ENCODE measurements around the gene CINP.
"Not testable (repeated sequence)": the region's sequence is repeated elsewhere in the genome, so short reads cannot be mapped to it uniquely, and the experiment has no call there.

Gene CINP

GRCh38 chr14:102352213-102352612 lies 10.5 kb downstream of the CINP start:
- DNase-seq: no peak

DNA sequence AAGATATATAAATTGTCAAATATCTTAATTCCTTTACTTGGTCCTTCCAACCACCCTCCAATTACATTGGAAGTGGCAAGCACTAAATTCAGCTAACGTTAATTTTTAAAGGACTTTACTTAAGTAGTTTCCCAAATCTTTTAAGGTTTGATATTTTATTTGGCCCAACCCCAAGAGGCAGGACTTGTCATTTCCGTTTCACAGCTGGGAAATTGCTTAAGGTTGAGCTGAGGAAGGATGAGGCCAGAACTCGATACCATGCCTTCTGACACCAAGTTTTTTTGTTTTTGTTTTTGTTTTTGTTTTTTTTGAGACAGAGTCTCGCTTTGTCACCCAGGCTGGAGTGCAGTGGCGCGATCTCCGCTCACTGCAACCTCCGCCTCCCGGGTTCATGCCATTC lies 11.1 kb downstream of the CINP start:
- DNase-seq: not testable (repeated sequence)

- no peak for DNase-seq
Observed at GRCh38 chr14:102351023-102351422, 11.7 kb downstream of the CINP start.

GRCh38 chr14:102348376-102348775 lies 14.3 kb downstream of the CINP start:
- no peak for DNase-seq

DNA sequence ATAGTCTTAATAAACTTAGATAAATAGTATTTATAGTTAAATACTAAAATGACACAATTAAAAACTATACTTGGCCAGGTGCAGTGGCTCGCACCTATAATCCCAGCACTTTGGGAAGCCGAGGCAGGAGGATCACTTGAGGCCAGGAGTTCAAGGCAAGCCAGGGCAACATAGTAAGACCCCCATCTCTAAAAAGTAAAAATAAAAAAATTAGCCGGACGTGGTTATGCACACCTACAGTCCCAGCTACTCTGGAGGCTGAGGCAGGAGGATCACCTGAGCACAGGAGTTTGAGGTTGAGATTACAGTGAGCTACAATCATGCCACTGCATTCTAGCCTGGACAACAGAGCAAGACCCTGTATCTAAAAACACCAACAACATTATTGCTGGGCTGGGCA lies 16.0 kb downstream of the CINP start:
- no peak for DNase-seq

DNA sequence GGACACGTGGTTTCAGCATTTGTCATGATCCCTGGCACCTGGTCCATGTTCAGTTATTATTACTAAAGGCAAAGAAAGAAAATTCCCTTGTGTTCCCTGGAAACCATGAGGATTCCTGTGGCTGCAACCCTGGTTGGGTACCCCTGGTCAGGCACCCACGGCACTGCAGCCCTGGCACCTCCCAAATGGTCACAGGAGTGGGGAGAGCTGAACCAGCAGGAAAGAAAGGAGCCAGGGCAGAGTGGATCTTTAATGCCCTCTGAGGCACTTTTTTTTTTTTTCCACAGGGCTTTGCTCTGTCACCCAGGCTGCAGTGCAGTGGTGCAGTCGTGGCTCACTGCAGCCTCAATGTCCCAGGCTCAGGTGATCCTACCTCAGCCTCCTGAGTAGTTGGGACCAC lies 17.5 kb downstream of the CINP start:
- DNase-seq: no peak

- DNase-seq: no peak
Observed at GRCh38 chr14:102344485-102344884, 18.2 kb downstream of the CINP start.

- no peak for DNase-seq
Observed at GRCh38 chr14:102344084-102344483, 18.6 kb downstream of the CINP start.

DNA sequence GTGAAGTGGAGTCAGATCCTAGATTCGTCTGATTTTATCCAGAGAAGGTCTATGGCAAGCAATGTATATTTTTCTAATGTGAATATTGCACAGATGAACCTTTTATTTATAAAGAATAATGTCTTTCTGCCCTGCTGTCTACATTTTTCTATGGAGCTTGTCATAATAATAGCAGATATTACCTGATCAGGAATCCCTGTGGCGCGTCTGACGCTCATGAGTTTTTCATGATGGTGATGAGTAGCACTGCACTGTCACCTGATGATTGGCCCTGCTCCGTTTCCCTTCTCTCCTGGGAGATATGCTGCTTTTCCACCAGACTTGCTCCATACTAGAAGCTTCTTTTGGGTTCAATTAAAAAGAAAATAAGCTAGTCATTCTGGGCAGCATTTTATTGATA lies 20.5 kb downstream of the CINP start:
- DNase-seq: no peak

- no peak for DNase-seq
Observed at GRCh38 chr14:102341566-102341965, 21.1 kb downstream of the CINP start.

GRCh38 chr14:102338724-102339123 lies 24.0 kb downstream of the CINP start:
- no peak for DNase-seq

DNA sequence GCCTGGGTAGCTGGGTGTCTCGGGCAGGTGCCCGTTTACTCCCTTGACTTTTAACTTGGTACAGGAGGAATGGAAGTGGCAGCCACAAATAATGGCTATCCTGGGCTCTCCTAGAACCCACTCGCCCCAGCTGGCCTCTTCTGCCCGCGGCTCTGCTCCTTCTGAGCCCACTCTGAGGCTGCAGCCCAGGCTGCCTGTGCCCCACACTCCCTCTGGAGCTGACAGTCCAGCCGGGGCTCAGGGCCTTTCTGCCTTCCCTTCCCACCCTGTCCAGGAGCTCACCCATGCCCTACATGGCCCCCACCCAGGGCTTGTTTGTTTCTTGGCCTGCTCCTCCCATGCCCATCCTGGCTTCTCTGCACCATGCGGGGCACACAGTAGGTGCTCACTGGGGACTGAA lies 27.5 kb downstream of the CINP start:
- no peak for DNase-seq

DNA sequence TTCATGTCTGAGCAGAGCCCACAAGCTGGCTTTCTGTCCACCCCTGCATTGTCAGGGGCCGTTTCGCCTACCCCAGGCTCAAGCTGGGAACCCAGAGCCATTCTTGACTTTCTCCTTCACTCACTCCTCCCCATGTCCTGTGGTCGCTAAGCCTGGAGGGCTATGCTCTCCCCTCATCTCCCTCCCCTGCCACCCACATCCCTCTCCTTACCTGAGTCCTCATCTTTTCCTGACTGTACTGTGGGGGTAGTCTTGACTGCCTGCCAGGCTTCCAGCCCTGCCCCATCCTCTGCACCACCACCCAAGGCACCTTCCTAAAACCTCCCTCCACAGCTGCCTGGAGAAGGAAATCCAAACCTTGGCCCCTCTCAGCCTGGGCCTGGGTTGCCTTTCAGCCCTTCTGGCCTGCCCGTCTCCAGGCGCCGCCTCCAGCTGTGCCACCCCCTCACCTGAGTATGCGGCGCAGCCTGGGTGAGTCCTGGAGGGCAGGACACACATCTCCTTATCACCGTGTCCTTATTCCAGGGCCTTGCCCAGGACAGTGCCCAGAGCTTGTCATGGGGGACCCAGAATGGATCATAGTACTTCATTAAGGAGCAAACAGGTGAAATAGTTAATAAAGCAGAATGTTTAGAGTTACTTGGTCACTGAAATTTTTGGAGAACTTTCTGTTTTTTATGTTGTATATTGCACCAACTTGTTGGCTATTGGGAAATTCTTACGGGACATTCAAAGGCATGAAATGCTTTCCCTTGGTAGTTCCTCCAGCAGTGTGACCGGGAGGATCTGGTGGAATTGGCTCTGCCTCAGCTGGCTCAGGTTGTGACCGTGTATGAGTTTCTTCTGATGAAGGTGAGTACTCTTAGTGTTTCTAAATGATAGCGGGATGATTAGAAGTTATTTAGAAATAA lies 28.6 kb downstream of the CINP start:
- DNase-seq: no peak

DNA sequence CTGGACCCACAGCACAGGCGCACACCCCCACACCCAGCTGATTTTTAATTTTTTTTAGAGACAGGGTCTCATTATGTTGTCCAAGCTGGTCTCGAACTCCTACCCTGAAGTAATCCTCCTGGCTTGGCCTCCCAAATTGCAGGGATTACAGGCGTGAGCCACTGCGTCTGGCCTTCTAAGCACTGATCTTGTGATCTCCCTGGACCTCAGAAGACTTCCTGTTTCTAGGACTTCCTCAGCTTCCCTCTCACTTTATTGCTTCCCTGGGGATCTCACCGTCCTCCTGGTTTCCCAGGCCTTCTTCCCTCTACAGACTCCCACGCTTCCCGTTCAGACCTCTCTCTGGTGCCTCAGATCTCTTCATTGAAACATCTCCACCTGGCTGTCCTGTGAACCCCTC lies 29.3 kb downstream of the CINP start:
- DNase-seq: no peak

GRCh38 chr14:102330806-102331205 lies 31.9 kb downstream of the CINP start:
- no peak for DNase-seq

- DNase-seq: not testable (repeated sequence)
Observed at GRCh38 chr14:102329381-102329780, 33.3 kb downstream of the CINP start.

DNA sequence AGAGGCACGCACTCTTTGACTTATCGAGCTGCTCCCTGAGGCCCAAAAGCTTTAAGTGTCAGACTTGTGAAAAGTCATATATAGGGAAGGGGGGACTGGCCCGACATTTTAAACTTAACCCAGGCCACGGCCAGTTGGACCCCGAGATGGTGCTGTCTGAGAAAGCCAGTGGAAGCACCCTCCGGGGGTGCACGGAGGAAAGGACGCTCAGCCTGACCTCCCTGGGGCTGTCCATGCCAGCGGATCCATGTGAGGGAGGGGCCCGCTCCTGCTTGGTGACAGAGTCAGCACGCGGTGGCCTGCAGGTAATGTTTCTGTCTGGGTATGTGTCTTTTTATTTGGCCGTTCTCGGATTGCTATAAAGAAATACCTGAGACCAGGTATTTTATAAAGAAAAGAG lies 36.1 kb downstream of the CINP start:
- DNase-seq: no peak

DNA sequence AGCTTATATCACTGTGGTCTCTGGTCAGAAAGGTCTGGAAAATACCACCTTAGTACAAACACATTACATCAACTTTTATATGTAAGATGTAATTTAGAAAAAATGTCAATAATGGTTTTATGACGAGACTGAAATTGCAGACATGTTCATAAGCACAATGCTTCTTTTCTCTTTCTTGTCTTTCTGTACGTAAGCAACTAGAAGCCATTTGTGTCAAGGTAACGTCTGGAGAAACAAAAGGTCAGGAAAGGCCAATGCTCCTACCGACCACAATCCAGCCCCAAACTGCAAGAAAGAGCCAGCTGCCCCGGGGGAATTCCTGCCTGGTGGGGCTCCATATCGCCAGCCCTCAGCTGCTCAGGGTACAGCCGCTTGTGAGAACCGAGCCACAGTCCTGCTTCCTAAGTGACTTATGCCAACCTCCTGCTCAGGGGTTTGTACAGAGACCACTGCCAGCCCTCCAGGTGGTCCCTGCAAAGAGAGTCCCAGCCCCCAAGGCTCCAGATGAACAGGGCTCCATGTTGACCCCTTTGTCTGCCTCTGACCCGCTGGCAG lies 36.8 kb downstream of the CINP start:
- no peak for DNase-seq

GRCh38 chr14:102323102-102323501 lies 39.6 kb downstream of the CINP start:
- no peak for DNase-seq

GRCh38 chr14:102321456-102322422 lies 41.0 kb downstream of the CINP start:
- no peak for DNase-seq

- no peak for DNase-seq
Observed at GRCh38 chr14:102320671-102321455, 41.8 kb downstream of the CINP start.

DNA sequence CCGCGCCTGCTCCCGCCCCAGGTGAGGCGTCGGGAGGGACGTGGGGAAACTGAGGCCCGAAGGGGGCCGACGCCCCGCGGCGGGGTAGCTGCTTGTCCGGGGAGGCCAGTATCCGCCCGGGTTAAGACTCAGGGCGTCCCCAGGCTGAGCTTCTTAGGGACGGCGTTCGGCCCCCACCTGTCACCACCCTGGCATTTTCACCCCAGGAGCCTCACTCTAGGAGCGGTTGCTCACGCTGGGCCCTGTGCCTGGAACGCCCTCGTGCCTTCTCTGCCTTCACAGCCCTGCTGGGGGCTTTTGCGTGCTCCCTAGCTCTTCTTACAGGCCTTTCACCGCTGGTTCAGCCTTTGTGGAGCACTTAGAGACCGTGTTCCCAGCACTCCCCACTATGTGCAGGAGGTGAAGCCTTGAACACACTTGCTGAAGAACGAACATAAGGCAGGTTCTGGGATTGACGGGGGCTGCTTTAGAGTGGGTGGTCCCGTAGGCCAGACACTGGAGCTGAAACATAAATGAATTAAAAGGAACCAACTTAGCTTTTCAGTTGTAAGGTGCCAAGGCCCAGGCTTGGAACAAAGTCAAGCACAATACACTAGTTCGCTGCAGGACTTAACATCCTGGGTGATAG lies 42.5 kb downstream of the CINP start:
- DNase-seq: peak; percentile 56
